RPMI8226 (cell line): ENCODE data around the gene CKLF.

Experiments used
- DNase-seq: peaks from one replicate; pipeline ENCODE4 v3.0.0-alpha.2; 2015

The CKLF gene

GRCh38 chr16:66517586-66518263 is 34.7 kb upstream of the CKLF start:
- peak; percentile 12 for DNase-seq

- DNase-seq = no peak
Measured at GRCh38 chr16:66519482-66520373, 32.6 kb upstream of the CKLF start.

DNA sequence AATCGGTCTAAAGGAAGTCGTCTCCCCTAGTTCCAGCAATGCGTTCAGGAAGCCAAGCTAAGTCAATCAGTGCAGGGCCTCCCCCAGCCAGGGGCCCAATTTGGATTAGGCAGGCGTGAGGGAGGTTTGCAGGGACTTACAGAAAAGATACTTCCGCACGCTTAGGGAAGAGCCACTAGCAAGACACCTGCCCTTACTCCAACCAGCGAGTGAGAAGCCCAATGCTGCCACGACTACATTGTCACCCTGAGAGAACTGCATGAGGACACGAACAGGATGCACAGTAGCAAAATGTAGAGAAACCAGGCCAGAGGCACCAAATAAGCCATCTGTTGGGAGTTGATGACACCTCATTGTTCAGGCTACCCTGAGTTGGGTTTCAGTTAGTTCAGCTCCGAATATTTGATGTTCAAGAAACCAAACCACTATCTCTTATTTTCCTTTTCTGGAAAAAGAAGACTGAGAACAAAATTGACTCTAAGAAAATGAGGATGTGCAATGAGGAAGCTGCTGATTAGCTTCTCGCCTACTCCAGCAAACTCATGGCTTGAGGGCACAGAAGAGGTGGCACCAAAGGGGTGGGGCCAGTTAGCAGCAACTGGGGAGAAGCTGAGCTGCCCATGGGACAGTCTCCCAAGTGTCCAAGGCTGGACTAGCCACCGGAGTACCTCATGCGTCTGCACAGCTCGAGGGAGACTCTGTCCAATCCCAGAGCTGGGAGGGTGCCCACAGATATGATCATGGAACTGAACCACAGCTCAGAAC is 31.8 kb upstream of the CKLF start:
- DNase-seq = peak; percentile 72

DNA sequence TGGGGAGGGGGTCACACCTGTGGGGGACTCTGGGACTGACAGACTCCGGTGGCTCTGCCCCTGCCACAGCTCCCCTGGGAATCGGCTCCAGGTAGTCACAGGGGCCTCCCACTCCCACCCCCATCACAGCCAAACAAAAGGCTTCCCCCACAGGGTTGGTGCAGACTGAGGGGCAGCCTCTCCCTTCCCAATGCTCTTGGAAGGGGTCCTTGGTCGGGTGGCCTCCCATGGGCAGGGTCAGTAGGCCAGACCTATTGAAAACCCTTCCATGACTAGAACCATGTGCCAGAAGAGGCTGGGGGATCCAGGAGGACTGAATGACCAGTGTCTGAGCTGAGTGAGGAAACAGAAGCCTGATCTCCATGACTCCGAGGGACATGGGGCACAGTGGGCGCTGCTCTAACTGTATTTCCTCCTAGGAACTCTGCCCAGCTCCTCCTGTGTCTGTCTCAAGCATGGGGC is 31.1 kb upstream of the CKLF start:
- no peak for DNase-seq

- DNase-seq = peak; percentile 95
Measured at GRCh38 chr16:66521951-66522771, 30.2 kb upstream of the CKLF start.

DNA sequence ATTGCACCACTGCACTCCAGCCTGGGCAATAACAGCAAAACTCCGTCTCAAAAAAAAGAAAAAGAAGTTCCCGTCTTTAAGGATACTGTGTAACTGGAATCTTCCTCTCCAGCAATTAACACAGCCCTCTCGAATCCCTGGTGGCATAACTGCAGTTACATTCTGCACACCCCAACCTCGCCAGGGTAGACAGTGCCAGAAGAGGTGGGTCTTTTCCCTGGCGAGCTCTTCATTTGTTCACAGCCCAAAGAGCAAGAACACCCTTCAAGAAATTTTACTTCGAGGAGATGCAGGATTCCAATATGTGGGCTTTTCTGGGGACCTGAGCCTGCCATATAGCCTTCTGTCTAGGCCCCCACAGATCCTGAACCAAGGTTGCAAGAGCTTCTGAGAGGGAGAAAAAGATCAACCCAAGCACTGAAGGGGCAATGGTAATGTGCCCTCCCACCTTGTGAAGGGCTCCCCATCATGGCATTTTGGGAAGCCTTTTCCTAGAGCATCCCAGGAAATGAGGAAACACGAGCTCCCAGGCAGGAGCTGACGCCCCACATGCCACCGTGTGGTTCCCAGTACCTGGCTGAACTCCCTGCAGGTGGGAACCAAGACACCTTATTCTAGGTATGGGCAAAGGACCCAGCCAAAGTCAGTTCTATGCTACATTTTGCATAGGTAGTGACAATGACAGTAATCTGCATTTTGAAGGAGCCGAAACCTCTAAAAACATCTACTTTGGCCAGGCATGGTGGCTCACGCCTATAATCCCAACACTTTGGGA is 29.4 kb upstream of the CKLF start:
- no peak for DNase-seq

GRCh38 chr16:66523861-66524354 is 28.5 kb upstream of the CKLF start:
- peak; percentile 89 for DNase-seq

DNA sequence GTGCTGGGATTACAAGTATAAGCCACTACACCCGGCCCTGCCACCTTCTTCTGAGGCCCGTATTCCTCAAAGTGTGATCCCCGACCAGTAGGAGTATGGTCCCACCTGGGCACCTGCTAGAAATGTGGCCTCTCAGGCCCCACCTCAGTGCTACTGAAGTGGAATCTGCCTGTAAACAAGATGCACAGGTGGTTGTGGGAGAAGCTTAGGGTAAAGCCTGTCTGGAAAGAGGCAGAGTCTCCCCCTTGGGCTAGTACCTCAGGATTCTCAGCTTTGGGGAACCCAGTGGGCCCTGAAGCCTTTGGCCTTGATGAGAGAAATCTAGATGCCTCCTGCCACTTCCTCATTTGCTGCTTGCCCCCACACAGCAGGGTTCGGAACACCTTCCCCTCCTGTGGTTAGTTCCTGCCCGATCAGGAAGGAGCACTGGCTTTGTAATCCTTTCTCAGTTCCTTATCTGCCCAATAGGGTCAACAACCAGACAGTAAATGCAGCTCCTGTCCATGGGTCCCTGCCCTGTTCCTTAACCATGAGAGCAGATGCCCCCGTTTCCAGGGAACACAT is 27.7 kb upstream of the CKLF start:
- peak; percentile 94 for DNase-seq

DNA sequence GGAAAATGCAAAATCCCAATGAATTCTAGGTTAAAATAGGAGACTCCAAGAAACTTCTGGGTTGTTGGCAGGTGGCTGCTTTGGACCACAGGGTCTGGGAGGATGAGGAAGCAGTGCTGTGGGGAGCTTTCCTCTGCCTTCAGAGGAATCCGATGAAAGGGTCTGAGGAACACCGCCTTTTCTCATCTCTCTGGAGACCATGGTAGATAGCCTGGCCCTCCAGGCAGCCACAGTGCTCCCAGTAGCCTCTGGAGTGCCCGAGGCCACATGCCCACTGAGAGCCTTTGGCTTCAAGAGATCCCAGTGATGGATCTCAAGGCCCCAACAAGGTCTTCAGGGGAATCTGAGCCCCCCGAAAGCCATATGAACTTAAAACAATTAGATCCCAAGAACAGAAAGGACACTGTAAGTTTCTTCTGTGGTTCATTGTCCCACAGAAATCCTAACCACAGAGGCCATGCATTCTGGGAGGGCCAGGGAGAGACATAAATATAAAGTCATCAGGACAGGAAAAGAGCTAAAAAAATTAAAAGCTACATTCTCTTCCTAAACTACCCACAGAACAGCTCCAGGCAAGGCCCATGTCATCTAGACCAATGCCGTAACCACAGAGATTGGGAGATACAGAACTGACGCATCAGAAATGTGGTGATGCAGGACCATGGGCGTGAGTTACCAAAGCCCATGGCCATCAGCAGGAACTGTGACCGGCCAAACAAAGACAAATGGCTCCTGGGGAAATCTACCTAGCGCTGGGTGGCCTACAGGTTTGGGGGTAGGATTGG is 26.8 kb upstream of the CKLF start:
- no peak for DNase-seq

DNA sequence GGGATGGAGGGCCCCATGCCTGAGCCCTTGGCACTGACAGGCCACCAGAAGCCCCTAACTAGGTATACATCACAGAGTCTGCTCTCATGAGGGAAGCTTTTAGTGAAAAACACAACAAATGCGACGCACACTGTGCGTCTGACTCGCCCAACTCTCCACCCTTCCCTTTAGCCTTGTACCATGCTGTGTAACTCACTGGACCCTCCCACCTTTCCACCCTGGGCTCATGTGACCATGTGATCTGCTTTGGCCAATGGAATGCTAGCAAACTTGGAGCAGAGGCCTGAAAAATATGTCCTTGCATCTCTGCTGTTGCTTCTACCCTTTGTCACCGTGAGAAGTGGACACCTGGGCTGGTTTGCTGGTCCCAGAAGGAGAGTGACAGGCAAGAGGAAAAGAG is 24.1 kb upstream of the CKLF start:
- no peak for DNase-seq

- DNase-seq = no peak
Measured at GRCh38 chr16:66529475-66529874, 22.9 kb upstream of the CKLF start.

DNA sequence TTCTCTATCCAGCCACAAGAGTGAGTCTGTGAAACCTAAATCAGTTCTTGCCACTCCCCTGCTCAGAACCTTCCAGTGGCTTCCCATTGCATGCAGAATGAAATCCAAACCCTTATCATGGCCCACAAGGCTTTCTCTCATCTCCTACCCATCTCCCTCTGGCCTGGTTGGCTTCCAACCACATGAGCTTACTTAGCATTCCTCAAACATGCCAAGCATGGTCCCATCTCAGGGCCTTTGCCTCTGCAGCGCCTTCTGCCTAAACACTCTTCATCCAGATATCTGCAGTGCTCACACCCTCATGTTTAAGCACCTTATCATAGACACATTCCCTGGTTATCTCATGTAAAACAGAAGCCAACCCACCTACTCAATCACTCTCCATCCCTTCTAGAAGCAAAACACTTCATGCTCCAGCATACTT is 18.0 kb upstream of the CKLF start:
- DNase-seq = no peak

- DNase-seq = no peak
Measured at GRCh38 chr16:66536525-66536924, 15.9 kb upstream of the CKLF start.

- DNase-seq = no peak
Measured at GRCh38 chr16:66537236-66537635, 15.1 kb upstream of the CKLF start.

GRCh38 chr16:66538910-66539309 is 13.5 kb upstream of the CKLF start:
- DNase-seq = no peak

DNA sequence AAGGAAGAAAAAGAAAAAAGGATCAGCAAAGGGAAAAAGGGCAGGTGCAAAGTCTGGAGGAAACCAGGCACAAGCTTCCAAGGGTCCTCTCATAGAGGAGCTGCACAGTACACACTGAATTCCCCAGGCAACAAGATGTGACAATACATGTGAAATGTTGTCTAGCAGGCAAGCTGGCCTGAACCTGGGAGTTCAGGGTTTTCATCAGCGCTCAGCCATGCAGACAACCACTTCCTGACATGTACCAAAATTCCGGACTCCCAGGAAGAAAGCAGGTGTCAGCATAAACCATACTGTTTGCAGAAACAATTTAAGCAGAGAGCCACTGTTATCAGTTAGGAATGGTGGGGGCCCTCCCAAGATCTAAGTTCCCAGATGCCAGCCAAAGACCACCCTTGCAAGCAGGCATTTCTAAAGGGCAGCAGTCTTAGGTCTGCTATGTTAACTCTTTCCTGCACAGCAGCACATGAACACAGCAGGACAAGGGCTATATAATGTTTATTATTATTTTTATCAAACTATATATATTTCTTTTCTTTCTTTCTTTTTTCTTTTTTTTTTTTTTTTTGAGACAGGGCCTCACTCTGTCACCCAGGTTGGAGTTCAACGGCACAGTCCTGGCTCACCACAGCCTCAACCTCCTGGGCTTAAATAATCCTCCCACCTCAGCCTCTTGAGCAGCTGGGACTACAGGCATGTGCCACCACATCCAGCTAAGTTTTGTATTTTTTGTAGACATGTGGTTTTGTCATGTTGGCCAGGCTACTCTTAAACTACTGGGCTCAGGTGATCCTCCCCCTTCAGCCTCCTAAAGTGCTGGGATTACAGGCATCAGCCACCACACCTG is 12.5 kb upstream of the CKLF start:
- DNase-seq = peak; percentile 30

GRCh38 chr16:66541388-66542355 is 10.7 kb upstream of the CKLF start:
- DNase-seq = no peak

DNA sequence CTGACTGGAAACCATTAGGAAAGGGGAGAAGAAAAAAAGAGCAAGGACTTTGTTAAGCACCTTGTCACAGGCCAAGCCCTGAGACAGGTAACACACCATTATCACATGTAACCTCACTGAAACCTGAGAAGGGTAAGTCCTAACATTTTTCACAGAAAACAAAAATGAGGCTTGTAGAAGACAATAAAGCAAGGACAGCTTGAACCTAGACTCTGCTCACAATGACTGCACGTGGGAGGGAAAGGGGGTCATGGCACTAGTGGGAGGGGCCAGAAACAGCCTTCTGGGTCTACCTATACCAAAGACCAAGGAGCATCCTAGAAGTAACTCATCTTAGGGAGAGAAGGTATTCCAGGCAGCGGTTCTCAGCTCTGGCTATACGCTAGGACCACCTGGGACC is 10.0 kb upstream of the CKLF start:
- DNase-seq = no peak
